GM19467 (cell line): ENCODE measurements around the gene CRHR1.

Source experiments
- ATAC-seq: cut with Tn5 transposase; IDR thresholded peaks from one replicate; pipeline ENCODE4 v1.9.1; 2021; ENCODE audit warnings: mild to moderate bottlenecking, moderate library complexity; ENCODE audit not compliant: unreplicated experiment

The CRHR1 gene

GRCh38 chr17:45787044-45787443, 2.9 kb downstream of the CRHR1 start:
- ATAC-seq, result no peak

GRCh38 chr17:45787656-45788055, 3.5 kb downstream of the CRHR1 start:
- ATAC-seq, result no peak

DNA sequence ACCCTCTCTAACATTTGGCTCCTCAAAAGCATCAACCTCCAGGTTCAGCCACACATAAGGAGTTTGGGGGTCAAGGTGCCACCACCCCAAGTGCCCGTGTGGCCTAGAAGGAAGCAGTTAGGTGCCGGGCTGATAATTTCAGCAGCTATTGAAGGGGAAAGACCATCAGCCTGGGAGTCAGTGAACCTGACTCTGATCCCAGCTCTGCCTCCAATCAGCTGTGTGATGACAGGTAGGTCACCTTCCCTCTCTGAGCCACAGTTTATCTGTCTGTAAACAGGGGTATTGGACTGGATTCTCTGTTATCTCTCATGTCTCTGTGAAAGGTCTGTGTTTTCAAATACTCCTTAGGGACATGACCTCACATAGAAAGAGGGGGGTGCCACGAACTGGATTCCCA, 3.9 kb downstream of the CRHR1 start:
- no peak for ATAC-seq

DNA sequence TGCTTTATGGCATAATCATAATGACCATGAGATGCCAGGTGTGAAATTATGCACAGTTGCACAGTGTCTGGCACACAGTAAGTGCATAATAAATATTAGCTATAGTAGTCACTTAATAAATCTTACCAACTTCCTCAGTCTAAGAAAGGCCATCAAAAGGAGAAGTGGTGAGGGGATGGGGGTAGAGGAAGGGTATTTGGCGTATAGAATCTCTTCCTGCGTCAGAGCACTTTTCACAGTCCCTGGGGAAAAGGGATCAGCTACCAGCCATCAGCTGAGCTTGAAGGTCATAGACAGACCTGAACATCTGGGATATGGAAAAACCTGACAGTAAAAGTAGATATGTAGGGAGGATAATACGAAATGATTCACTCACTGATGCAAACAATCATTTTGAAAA, 5.8 kb downstream of the CRHR1 start:
- ATAC-seq, result no peak

- ATAC-seq, result no peak
Measured at GRCh38 chr17:45790296-45790922, 6.3 kb downstream of the CRHR1 start.

DNA sequence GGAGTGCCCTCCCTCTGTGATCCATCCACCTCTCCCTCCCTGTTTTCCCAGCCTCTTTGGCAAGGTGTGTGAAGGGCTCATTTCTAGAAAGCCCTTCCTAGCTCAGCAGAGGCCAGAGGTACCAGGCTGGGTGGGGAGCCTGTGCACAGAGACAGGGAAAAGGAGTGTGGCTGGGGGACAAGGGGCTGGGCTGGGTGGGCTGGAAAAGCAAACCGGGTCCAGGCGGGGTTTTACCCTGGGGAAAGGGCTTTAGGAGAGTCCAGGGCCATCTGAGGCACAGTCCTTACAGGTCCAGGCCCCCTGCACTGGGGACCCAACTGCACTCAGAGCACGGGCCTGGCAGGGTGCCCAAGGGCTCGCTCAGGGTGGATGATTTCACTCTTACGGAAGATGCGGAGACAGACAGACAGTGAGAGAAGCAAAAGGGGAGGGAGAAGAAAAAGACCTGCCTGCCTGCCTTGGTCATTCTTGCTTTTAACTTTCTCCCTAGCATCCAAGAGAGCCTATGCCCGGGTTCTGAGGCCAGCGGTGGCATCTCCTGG, 7.0 kb downstream of the CRHR1 start:
- no peak for ATAC-seq

- ATAC-seq, result no peak
Measured at GRCh38 chr17:45791935-45792334, 7.8 kb downstream of the CRHR1 start.

GRCh38 chr17:45792437-45792836, 8.3 kb downstream of the CRHR1 start:
- no peak for ATAC-seq

- no peak for ATAC-seq
Measured at GRCh38 chr17:45792995-45793755, 9.1 kb downstream of the CRHR1 start.

DNA sequence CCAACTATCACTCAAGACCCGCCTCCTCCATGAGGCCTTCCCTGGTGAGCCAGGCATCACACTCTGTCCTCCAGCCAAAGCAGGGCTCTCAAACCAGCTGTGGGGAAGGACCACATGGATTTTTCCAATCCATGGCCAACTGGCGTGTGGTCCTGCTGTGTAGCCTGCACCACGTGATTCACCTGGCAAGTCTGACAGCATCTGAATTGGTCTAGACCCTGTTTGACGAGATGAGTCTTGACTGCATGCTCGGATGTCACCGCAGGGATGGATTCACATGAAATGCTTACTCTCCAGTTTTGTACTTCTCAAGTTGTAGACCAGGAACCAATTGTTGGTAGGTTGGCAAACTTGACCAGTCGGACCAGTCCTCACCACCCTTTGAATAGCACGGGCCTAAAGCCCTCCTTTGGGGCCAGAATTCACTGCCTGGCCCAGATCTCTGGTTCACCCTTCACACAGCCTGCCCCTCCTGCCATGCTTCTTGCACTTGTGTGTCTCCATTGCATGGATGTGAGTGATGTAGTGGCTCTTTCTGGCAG, 9.9 kb downstream of the CRHR1 start:
- ATAC-seq, result no peak

GRCh38 chr17:45794840-45795239, 10.7 kb downstream of the CRHR1 start:
- no peak for ATAC-seq

DNA sequence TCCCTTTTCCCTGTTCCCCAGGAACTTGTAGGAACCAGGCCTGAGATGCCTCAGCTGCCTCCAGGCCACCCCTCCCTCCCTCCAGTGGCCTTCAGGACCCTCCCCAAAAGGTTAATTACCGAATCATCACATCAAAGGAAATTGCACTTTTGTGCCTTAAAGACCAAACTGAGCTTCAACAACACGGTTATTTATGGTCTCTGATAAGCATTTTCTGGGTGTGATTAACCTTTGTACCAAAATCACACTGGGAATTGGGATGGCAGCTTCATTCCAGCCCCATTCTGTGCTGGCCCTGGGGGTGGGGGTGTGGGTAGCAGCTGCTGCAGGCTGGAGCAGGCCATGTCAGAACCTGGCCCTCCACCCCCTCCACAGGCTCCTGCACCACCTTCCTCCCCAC, 16.7 kb downstream of the CRHR1 start:
- no peak for ATAC-seq

DNA sequence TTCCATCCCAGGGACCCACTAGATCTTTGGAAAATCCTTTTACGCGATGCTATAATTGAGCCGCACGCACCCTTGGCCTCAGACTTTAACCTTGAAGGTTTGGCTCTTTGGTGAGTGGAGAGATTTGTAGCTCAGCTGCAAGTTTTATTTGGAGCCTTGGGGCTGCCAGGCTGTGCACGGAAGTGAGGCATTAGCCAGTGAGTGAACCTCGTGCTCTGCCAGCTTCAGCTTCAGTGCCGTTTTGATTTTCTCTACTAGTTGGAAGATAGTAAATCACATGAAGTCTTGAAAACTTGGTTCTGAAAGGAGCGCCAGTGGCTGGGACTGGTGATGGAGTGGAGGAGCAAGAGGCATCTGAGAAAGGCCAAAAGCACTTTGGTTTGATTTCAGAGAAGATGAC, 17.3 kb downstream of the CRHR1 start:
- no peak for ATAC-seq

- ATAC-seq, result no peak
Measured at GRCh38 chr17:45808845-45809244, 24.7 kb downstream of the CRHR1 start.

DNA sequence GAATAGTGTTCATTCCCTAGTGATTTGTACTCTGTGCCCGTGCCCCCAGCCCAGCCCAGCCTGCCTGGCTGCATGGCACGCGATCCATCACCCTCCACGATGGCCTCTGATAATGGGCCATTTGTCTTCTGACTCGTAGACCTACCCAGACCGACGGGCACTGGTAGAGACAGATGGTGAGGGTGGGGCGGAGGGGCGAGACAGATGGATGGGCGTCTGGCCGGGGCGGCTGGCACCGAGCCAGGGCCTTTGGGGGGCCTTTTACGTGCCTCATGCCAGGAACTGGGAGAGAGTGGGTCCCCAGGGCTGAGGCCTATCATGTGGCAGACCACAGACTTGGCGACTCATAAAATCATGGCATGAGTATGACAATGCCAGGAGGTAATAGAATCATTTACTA, 25.4 kb downstream of the CRHR1 start:
- no peak for ATAC-seq

DNA sequence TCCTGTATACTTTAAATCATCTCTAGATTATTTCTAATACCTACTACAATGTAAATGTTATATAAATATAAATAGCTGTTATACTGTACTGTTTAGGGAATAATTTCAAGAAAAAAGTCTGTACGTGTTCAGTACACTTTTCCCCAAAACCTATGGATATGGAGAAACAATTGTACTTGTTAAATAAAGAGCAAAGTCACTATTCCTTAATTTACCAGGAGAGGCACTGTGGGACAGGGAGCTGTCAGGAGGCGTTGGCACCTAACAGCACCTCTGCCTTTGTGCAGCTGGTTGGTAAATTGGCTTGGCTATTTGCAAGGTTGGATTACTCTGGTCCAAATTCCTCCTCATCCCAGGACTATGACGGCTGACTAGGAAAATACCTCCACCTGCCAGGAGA, 28.0 kb downstream of the CRHR1 start:
- no peak for ATAC-seq

DNA sequence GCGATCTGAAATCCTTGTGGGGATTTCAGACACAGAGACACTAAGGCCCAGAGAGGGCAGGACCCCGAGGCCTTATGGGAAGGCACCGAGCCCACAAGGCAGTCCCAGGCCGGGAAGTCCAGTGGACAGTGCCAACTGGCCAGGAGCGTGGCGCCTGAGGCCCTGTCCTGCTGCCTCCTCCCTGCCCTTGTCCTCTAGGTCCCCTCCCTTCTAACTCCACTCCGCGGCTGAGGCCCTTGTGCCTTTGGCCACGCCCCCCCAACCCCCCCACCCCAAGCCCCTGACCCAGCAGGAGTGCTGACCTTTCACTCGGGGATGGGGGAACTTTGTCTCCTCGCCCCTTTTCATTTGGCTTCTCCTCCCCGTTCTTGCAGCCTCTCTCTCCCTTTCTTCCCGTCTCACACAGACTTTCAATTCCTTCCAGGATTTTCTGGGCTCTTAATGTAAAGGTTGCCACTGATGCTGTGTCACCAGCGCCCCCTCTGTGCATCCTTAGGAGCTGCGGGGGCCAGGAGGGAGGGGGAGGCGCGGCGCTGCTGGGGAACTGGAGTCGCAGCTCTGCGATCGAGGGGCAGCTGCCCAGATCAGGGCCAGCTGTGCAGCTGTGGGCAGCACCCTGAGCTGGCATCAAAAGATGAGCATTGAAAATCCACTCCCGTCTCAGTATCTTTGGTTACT, 29.1 kb downstream of the CRHR1 start:
- ATAC-seq, result no peak

DNA sequence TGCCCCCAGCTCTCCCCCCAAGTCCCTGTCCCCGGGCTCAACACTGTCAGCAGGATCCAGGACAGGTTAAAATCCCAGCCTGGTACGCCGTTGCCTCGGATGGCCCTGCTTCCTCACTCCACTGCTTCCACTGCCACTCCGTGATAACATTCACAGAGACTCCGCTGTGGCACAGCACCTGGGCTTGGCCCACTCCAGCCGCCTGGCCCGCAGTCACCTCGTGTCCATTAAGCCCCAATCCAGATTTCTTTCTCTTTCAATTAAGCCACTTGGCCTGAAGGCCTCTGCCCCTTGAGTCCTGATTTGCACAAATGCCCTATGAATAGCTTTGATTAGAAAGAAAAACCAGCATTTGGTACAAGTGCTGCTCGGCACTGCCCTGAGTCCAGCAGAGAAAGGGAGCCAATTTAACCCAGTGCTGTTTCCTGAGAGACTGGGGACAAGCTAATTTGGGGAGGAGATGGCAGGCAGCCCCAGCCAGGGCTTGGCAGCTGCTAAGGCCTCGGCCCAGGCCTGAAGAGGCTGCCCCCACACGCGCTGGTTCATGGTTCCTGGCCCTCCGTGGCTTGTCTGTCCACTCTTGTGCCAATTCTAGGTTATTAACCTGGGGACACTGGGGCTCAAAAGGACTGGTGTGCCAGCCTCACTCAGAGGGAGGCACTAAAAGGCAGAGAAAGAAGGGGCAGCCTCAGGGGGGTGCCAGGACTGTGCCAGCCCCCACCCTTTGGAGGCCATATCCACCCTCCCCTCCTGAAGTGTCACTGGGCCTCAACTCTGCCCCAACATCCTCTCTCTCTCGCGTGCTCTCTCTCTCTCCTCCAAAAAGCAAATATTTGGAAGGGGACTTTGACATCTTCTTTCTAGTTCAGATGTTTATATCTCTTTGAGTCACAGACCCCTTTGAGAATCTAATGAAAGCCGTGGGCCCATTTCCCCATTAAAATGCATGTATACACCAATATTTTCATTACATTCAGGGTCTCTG, 30.8 kb downstream of the CRHR1 start:
- no peak for ATAC-seq

DNA sequence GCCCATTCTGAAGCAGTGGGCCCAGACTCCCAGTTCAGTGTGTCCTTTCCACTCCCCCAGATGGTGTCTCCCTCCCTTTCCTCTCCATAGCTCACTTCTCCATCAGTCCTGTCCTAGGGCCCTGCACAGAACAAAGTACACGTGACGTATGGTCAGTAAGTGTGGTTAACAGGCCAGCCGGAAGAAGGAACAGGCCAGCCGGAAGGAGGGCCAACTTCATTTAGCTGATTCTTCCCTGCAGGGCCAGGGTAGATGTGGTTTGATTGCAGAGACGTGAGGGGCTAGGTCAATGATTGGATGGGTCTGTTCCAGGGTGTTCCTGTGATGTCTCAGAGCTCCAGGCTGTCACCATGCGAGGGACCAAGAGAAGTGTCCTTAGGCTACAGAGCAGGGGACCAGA, 31.6 kb downstream of the CRHR1 start:
- ATAC-seq, result no peak

GRCh38 chr17:45818041-45818440, 33.9 kb downstream of the CRHR1 start:
- ATAC-seq, result no peak
